RWPE2 (cell line): ENCODE data around the gene MYO7A.

ENCODE experiments used
- ATAC-seq: fragments of 200-7000 bp; cut with Tn5 transposase; 3 replicates; pipeline ENCODE4 v1.9.1; 2021; ENCODE audit warnings: low read depth
- DNase-seq: peaks from one replicate; pipeline ENCODE4 v3.0.0-alpha.2; 2020; ENCODE audit warnings: low spot score
- H3K27ac ChIP-seq: fragments of 450-650 bp; 2 replicates; pipeline ENCODE4 v1.5.1; 2017; ENCODE audit warnings: mild to moderate bottlenecking; ENCODE audit not compliant: poor library complexity, severe bottlenecking
- H3K27me3 ChIP-seq: fragments of 250-450 bp; sonication (Bioruptor Pico); 2 replicates; pipeline ENCODE4 v1.5.1; 2021; ENCODE audit warnings: mild to moderate bottlenecking, moderate library complexity; ENCODE audit not compliant: insufficient read depth, poor library complexity, severe bottlenecking
- H3K36me3 ChIP-seq: fragments of 250-450 bp; sonication (Bioruptor Pico); 2 replicates; pipeline ENCODE4 v1.5.1; 2020; ENCODE audit warnings: low read depth, mild to moderate bottlenecking, moderate library complexity
- H3K4me1 ChIP-seq: fragments of 250-450 bp; sonication (Bioruptor Pico); 2 replicates; pipeline ENCODE4 v1.5.1; 2021; ENCODE audit warnings: mild to moderate bottlenecking, moderate library complexity; ENCODE audit not compliant: insufficient read depth, poor library complexity, severe bottlenecking
- H3K4me3 ChIP-seq: fragments of 250-450 bp; sonication (Bioruptor Pico); 2 replicates; pipeline ENCODE4 v1.5.1; 2021; ENCODE audit warnings: mild to moderate bottlenecking, moderate library complexity; ENCODE audit not compliant: severe bottlenecking
- H3K9me3 ChIP-seq: fragments of 250-450 bp; sonication (Bioruptor Pico); 2 replicates; pipeline ENCODE4 v1.5.1; 2021; ENCODE audit warnings: mild to moderate bottlenecking, moderate library complexity; ENCODE audit not compliant: severe bottlenecking
- TF ChIP-seq, protein P1 (sequence below): fragments of 450-650 bp; IDR thresholded peaks from one replicate; pipeline ENCODE4 v1.5.1; 2017; ENCODE audit warnings: mild to moderate bottlenecking, moderate library complexity; ENCODE audit not compliant: poor library complexity, severe bottlenecking

Gene MYO7A

DNA sequence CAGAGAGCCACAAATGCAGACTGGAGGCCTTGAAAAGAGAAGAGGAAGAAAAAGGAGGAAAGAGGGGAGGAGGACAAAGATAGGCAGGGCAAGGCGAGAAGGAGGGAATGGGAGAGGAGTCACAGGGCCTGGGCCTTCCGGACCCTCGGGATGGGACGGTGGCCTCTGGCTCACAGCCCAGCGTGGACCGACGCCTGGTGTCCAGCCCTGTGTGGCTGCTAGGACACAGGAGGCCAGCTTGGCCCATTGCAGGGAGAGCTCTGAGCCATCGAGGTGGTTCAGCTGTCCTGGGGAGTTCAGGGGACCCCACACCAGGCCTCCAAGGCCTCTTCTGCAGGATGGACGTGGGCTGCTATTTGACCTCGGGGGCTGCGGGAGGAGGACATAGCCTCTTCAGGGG, 9.4 kb downstream of the MYO7A start:
- Histone ChIP-seq H3K36me3 (no peaks in the 10 kb centered on the region), H3K4me3 (no peak overlapping the region), H3K9me3 (no peaks in the 10 kb centered on the region), H3K4me1 (no peaks in the 10 kb centered on the region), H3K27ac (no peak overlapping the region), H3K27me3 (no peaks in the 10 kb centered on the region)
- TF ChIP-seq, protein P1, sequence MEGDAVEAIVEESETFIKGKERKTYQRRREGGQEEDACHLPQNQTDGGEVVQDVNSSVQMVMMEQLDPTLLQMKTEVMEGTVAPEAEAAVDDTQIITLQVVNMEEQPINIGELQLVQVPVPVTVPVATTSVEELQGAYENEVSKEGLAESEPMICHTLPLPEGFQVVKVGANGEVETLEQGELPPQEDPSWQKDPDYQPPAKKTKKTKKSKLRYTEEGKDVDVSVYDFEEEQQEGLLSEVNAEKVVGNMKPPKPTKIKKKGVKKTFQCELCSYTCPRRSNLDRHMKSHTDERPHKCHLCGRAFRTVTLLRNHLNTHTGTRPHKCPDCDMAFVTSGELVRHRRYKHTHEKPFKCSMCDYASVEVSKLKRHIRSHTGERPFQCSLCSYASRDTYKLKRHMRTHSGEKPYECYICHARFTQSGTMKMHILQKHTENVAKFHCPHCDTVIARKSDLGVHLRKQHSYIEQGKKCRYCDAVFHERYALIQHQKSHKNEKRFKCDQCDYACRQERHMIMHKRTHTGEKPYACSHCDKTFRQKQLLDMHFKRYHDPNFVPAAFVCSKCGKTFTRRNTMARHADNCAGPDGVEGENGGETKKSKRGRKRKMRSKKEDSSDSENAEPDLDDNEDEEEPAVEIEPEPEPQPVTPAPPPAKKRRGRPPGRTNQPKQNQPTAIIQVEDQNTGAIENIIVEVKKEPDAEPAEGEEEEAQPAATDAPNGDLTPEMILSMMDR, result no peak
- DNase-seq (no peak), ATAC-seq (no peak)

GRCh38 chr11:77138106-77138649, 10.1 kb downstream of the MYO7A start:
- TF ChIP-seq, protein P1, result no peak
- DNase-seq (no peak), ATAC-seq (no peak)
- Histone ChIP-seq H3K9me3 (no peaks in the 10 kb centered on the region), H3K27me3 (no peaks in the 10 kb centered on the region), H3K4me3 (no peak overlapping the region), H3K27ac (no peak overlapping the region), H3K4me1 (no peaks in the 10 kb centered on the region), H3K36me3 (no peaks in the 10 kb centered on the region)

- Histone ChIP-seq H3K4me1 (no peaks in the 10 kb centered on the region), H3K27ac (no peak overlapping the region), H3K27me3 (no peaks in the 10 kb centered on the region), H3K9me3 (no peaks in the 10 kb centered on the region), H3K36me3 (no peaks in the 10 kb centered on the region), H3K4me3 (no peak overlapping the region)
- TF ChIP-seq, protein P1, result no peak
- DNase-seq, result no peak
- no peak for ATAC-seq
Measured at GRCh38 chr11:77139201-77139600, 11.2 kb downstream of the MYO7A start.

GRCh38 chr11:77140231-77140851, 12.3 kb downstream of the MYO7A start:
- no peaks in the 10 kb centered on the region for H3K36me3 ChIP-seq
- no peaks in the 10 kb centered on the region for H3K27me3 ChIP-seq
- no peaks in the 10 kb centered on the region for H3K9me3 ChIP-seq
- H3K4me3 ChIP-seq, result no peak overlapping the region
- no peak overlapping the region for H3K27ac ChIP-seq
- TF ChIP-seq, protein P1, result no peak
- no peak for DNase-seq
- H3K4me1 ChIP-seq, result no peaks in the 10 kb centered on the region
- ATAC-seq, result no peak

DNA sequence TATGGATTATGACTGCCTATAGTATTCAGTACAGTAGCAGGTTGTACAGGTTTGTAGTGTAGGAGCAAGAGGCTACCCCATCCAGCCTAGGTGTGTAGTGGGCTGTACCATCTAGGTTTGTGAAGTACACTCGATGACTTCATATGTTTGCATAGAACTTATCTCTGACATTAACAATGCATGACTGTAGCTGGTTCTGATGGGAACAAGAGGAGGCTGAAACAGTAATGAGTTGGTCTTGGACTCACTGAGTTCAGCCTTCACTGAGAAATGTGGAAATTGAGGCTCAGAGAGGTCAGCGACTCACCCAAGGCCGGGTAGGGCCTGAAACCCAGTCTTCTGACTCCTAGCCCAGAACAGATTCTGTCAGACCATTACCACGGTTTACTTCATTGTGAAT, 13.0 kb downstream of the MYO7A start:
- DNase-seq, result no peak

More for the DNA sequence above, 13.0 kb downstream of the MYO7A start:
- Histone ChIP-seq H3K9me3 (no peaks in the 10 kb centered on the region), H3K4me3 (no peak overlapping the region), H3K27ac (no peak overlapping the region), H3K4me1 (no peaks in the 10 kb centered on the region), H3K36me3 (no peaks in the 10 kb centered on the region), H3K27me3 (no peaks in the 10 kb centered on the region)
- peak; percentile 56 for ATAC-seq
- TF ChIP-seq, protein P1, result no peak
